Natural killer cell treated with Interleukin-12 subunit alpha and Interleukin-12 subunit beta and Interleukin-15 and Interleukin-18, amount 100 ng/mL, for 72 hours (primary cell): Measurements from ENCODE around the gene ESAM. TPM values are rescaled to one million over a fixed set of nuclear protein-coding genes. Genes with fewer than 3 reads are reported as not detected.

Source experiments
- ATAC-seq, 2 donors: fragments of 150-1000 bp; cut with Tn5 transposase in 1 of 2; sonication (Bioruptor Pico), chemical (Tn5 transposase) in 1 of 2; 2 replicates each; pipeline ENCODE4 v1.10.0; 2021
- DNase-seq: peaks from one replicate; pipeline ENCODE4 v3.0.0; 2022; ENCODE audit warnings: low spot score
- H3K27ac Mint-ChIP-seq, 2 donors: 1 replicate in 1 of 2; 2 replicates in 1 of 2; pipeline ENCODE4 v1.8.0; 2022; ENCODE audit warnings: mixed read lengths in 2 of 2, mild to moderate bottlenecking in 1 of 2, moderate library complexity in 1 of 2
- H3K27me3 Mint-ChIP-seq, 2 donors: 1 replicate in 1 of 2; 2 replicates in 1 of 2; pipeline ENCODE4 v1.8.0; 2022; ENCODE audit warnings: mixed read lengths in 2 of 2
- H3K36me3 Mint-ChIP-seq: one replicate; pipeline ENCODE4 v1.8.0; 2022; ENCODE audit warnings: mixed read lengths
- H3K4me1 Mint-ChIP-seq, 2 donors: 1 replicate in 1 of 2; 2 replicates in 1 of 2; pipeline ENCODE4 v1.8.0; 2022; ENCODE audit warnings: low read depth in 2 of 2, mixed read lengths in 2 of 2, mild to moderate bottlenecking in 1 of 2
- H3K4me3 Mint-ChIP-seq: one replicate; pipeline ENCODE4 v1.8.0; 2022; ENCODE audit warnings: mixed read lengths
- H3K9me3 Mint-ChIP-seq: 2 replicates; pipeline ENCODE4 v1.8.0; 2022; ENCODE audit warnings: mixed read lengths
- total RNA-seq, 2 donors: library from RNA; stranded (reverse); gene quantifications; one replicate each; pipeline ENCODE4 v1.2.3, GENCODE V29; 2022

The ESAM gene
- total RNA-seq, 2 donors from 2014 or later: 0.17 to 1.4 TPM

DNA sequence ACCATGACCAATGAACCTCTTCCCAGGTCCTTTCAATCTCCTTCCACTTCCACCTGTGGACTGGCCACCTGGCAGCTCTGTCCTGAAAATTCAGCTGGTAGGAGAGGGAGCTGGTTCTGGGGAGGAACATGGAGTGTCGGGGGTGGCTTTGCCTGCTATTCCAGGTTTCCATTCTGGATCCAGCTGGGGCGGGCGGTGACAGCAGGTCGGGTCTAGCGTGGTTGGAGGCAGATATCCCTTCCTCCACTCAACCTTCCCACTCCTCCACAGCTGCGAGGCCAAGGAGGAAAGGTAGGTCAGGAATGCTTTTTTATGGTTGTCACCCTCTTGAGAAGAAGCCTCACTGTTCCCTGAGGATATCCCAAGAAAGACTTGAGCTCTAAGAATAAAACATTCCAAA, 19.0 kb downstream of the ESAM start:
- H3K4me1 Mint-ChIP-seq: peaks cover 15 to 23% of the 10 kb centered on the region in 2 donors

DNA sequence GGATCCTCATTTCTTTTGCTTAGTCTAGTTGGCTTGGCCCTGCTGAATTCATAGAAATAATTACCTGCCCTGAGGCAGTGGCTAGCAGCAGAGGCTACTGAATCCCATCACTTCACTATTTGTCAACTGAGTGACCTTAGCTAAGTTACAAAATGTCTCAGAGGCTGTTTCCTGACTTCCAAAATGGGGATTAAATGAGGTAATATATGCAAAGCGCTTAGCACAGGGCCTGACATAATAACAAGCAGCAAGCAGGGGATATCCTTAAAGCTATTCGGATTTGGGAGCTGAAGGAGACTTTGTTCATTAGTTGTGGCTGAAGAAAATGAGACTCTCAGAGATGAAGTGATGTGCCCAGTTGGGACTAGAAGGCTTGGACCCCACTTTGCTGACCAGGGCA, 19.5 kb downstream of the ESAM start:
- Mint-ChIP-seq H3K36me3 (no peaks in the 10 kb centered on the region), H3K4me1 (peaks cover 15 to 23% of the 10 kb centered on the region in 2 donors), H3K9me3 (no peaks in the 10 kb centered on the region), H3K27ac (no peak overlapping the region), H3K27me3 (peaks cover 30 to 39% of the 10 kb centered on the region in 2 donors), H3K4me3 (no peak overlapping the region)
- DNase-seq (no peak), ATAC-seq (no peak)

More for the DNA sequence above, 19.0 kb downstream of the ESAM start:
- ATAC-seq: no peak
- H3K4me3 Mint-ChIP-seq: no peak overlapping the region
- DNase-seq: no peak
- no peak overlapping the region for H3K27ac Mint-ChIP-seq
- no peaks in the 10 kb centered on the region for H3K36me3 Mint-ChIP-seq
- H3K9me3 Mint-ChIP-seq: no peaks in the 10 kb centered on the region
- H3K27me3 Mint-ChIP-seq: peaks cover 28 to 39% of the 10 kb centered on the region in 2 donors

DNA sequence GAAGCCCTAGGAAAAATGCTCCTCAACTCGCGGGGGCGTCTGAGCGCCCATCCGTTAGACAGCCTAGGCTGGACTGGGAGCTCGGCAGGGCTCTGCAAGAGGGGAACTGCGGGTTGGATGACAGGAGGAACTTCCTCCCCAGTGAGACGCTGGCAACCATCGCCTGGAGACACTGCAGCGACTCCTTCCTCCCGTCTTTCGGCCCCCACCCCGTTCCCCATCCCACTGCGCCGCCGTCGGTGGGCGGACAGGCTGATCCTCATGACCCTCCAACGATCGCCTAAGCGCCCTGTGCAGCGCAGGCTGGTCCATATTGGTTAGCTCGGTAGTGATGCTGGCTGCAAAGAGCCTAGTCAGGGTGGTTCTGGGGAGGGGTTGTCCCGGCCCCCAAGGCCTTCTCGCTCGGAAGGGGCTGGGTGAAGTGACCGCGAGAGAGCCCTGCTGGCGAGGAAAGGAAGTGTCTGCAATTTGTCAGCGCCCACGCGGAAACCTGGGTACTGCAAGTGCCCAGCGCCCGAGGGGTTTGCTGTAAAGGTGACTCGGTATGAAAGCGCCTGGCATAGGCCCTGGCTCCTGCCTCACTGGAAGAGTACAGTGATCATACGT, 21.7 kb downstream of the ESAM start:
- no peaks in the 10 kb centered on the region for H3K36me3 Mint-ChIP-seq
- peak overlapping the region; percentile 83 for H3K4me3 Mint-ChIP-seq
- peaks cover 38 to 52% of the 10 kb centered on the region in 2 donors for H3K27me3 Mint-ChIP-seq
- no peaks in the 10 kb centered on the region for H3K9me3 Mint-ChIP-seq
- ATAC-seq: peak; percentile 40 to 42
- H3K4me1 Mint-ChIP-seq: peaks cover 6 to 16% of the 10 kb centered on the region in 2 donors
- peak; percentile 70 for DNase-seq
- no peak overlapping the region for H3K27ac Mint-ChIP-seq

DNA sequence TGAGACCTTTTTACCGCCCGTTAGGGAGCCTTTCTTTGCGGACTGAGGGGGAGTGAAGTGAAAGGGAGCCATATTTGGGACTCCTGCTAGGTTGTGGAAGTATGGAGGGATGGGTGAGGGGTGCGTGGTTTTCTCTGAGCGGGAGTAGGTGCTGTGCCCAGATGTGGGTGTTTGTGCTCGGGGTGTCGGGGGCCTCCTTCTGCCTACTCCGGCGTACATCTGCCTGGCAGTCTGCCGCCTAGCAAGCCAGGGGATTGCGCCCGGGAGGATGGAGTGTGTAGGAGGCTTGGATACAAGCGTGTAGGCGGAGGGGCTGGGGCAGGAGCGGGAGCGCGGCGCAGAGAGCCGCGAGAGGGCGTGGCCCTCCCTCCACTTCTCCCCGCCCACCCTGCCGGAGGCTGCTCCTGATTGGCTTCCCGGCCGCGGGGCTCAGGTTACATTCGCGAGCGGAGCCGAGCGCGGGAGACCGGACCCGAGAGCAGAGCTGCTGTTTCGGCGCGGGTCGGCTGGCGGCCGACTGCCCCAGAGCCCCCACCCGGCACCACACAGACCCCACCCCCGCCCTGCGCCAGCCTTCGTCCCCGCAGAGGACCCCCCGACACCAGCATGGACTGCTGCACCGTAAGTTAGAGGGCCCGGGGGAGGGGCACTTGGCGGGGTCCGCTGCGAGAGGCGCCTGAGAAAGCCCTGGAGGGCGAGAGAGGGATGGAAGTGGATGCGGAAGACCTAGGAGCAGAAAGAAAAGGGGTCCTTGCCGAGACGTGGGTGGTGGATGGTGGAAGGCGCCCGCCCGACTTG, 22.4 kb downstream of the ESAM start, which contains the start of gene NRGN:
TSS of gene NRGN (plus strand) at position 464 of the 798 bp plus-strand sequence. CDS start at position 607, 143 bp downstream.
- Mint-ChIP-seq H3K9me3 (no peaks in the 10 kb centered on the region), H3K36me3 (no peaks in the 10 kb centered on the region), H3K4me3 (peak within 1 kb of the TSS; percentile 83), H3K4me1 (peaks cover 6 to 16% of the 10 kb centered on the region in 2 donors), H3K27me3 (peaks cover 36 to 52% of the 10 kb centered on the region in 2 donors), H3K27ac (peak within 1 kb of the TSS in 1 of 2 donors; percentile 68)
- ATAC-seq (peak; percentile 97), DNase-seq (peak; percentile 87)

DNA sequence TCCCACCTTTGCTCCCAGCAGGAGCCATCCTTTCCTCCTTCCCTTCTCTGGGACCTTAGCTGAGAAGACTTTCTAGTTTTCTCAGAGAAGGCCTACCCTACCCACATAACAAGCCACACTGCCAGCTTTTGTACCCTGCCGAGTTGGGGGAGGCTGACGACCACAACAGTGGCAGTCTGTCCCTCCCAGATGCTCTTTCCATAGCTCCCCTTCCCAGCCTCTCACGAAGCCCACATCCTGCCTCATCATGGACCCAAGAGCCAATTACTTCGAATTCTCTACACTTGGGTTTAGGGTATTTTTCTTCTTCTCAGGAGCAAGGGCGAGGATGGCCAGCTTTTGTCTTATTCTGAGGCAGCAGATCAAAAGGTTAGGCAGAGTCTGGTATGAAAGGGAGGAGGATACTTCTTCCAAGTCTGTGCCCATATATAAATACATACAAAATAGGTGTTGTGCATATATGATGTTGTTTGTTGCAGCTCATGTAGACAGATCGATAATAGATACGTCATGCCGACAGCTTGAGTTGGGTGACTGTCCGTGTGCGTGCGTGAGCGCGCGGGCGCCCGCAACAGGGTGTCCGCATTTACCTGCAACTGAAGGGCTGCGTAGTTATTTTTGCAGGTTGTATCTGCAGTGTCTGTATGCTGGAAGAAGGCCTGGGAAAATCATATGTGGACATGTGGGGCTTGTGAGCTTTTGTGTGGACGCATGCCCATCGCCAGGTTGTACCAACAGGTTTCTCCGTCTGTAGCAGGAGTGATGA, 23.2 kb downstream of the ESAM start:
- Mint-ChIP-seq H3K9me3 (no peaks in the 10 kb centered on the region), H3K4me3 (peak overlapping the region; percentile 83), H3K27me3 (peaks cover 38 to 52% of the 10 kb centered on the region in 2 donors), H3K36me3 (no peaks in the 10 kb centered on the region), H3K27ac (peak overlapping the region in 1 of 2 donors; percentile 68), H3K4me1 (peaks cover 6 to 16% of the 10 kb centered on the region in 2 donors)
- ATAC-seq (no peak), DNase-seq (no peak)

DNA sequence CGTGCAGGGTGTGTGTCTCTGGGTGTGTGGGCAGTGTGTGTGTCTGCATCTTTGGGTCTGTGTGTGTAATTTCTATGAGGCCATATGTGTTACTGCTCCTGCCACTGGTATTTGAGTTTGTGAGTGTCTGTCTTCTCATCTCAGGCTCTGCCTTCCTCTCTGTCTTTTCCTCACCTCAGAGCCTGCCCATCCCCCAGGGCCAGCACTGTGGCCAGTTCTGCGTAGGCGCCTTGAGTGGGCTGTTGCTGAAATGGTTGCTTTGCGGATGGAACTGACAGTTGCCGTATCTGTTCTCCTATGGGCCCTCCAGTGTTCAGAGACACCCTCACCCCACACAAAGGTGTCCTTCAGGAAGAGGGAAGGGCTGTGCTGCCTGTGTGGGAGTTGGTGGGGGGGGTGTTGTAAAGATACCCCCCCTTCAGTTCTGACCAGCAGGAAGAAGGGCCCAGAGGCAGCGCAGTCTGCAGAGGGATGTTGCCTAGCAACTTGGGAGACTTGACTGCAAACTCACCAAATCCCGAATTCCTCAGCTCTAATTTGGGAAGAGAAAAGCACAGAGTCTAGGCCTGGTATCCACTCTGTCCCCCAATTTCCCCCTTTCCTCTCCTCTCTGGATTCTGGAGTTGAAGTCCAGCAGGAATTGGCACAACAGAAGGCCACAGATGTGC, 24.3 kb downstream of the ESAM start:
- Mint-ChIP-seq H3K36me3 (no peaks in the 10 kb centered on the region), H3K27ac (no peak overlapping the region), H3K4me1 (peaks cover 6 to 16% of the 10 kb centered on the region in 2 donors), H3K9me3 (no peaks in the 10 kb centered on the region), H3K27me3 (peaks cover 36 to 44% of the 10 kb centered on the region in 2 donors), H3K4me3 (no peak overlapping the region)
- ATAC-seq: no peak
- no peak for DNase-seq

GRCh38 chr11:124736736-124737135, 25.4 kb downstream of the ESAM start:
- H3K27ac Mint-ChIP-seq: no peak overlapping the region
- no peaks in the 10 kb centered on the region for H3K36me3 Mint-ChIP-seq

DNA sequence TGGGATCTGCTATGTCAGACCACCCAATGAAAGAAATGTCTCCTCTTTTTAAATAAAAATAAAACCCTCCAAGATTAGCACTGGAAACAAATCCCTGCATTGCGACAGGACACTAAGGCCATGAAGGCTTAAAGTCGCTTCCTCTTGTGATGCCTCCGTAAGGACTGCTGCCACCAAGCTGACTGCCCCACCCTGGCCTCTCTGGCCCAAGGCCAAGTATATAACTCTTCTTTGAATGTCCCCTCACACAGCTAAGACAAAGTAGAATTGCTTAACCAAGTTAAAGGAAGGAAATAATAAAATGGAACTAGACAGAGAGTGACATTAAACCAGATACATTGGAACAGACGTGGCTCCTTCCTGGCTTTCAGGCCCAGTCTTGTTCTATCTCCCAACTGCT, 29.9 kb downstream of the ESAM start:
- DNase-seq: no peak
- H3K27me3 Mint-ChIP-seq: peaks cover 12 to 16% of the 10 kb centered on the region in 2 donors
- no peaks in the 10 kb centered on the region for H3K4me1 Mint-ChIP-seq
- no peaks in the 10 kb centered on the region for H3K36me3 Mint-ChIP-seq
- H3K27ac Mint-ChIP-seq: no peak overlapping the region
- ATAC-seq: no peak
- no peak overlapping the region for H3K4me3 Mint-ChIP-seq
- no peaks in the 10 kb centered on the region for H3K9me3 Mint-ChIP-seq

More at GRCh38 chr11:124736736-124737135, 25.4 kb downstream of the ESAM start:
- Mint-ChIP-seq H3K4me3 (no peak overlapping the region), H3K27me3 (peaks cover 31 to 34% of the 10 kb centered on the region in 2 donors), H3K9me3 (no peaks in the 10 kb centered on the region), H3K4me1 (peaks cover 6 to 16% of the 10 kb centered on the region in 2 donors)
- ATAC-seq (no peak), DNase-seq (no peak)

DNA sequence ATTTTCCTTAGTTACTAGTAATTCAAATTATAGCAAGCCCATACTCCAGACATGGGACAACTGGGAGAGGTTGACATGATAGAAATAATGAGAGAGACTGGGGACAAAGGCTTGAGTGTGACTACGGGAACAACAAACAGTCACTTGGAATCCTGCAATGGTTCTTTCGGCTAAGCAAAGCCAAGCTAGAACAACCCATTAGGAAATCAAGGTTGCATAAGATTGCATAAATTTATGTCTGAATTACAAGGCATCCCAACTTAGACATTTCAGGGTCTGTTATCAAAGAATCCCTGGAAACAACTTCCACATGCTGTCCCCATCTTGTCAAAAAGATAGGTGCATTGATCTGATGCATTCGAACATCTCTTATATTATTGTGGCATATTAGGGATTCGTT, 32.5 kb downstream of the ESAM start:
- H3K9me3 Mint-ChIP-seq: no peaks in the 10 kb centered on the region
- no peak overlapping the region for H3K4me3 Mint-ChIP-seq
- peaks cover 16 to 24% of the 10 kb centered on the region in 2 donors for H3K27me3 Mint-ChIP-seq
- H3K36me3 Mint-ChIP-seq: no peaks in the 10 kb centered on the region
- DNase-seq: no peak
- ATAC-seq: no peak
- peaks cover 0 to 5% of the 10 kb centered on the region in 2 donors for H3K4me1 Mint-ChIP-seq
- no peak overlapping the region for H3K27ac Mint-ChIP-seq

DNA sequence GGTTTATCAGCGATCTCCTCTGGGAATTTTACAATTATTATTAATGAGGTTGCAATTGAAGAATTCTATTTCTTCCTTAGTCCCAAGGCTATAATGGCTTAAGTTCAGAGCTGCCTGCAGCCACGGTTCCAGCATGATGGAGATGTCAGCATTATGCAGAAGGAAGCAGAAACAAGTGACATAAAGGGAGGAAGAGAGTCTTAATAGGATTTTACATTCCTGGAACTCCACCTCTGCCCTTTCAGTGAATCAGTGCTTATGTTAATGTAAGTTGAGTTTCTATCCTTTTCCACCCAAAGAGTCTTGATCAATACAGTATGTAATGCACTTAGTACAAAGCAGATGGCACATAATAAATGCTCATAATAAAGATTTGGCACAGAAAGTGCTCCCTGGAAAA, 34.0 kb downstream of the ESAM start:
- DNase-seq: no peak
- no peak overlapping the region for H3K27ac Mint-ChIP-seq
- peaks cover 28 to 29% of the 10 kb centered on the region in 2 donors for H3K27me3 Mint-ChIP-seq
- no peaks in the 10 kb centered on the region for H3K36me3 Mint-ChIP-seq
- H3K4me3 Mint-ChIP-seq: no peak overlapping the region
- peaks cover 0 to 5% of the 10 kb centered on the region in 2 donors for H3K4me1 Mint-ChIP-seq
- ATAC-seq: no peak
- no peaks in the 10 kb centered on the region for H3K9me3 Mint-ChIP-seq

DNA sequence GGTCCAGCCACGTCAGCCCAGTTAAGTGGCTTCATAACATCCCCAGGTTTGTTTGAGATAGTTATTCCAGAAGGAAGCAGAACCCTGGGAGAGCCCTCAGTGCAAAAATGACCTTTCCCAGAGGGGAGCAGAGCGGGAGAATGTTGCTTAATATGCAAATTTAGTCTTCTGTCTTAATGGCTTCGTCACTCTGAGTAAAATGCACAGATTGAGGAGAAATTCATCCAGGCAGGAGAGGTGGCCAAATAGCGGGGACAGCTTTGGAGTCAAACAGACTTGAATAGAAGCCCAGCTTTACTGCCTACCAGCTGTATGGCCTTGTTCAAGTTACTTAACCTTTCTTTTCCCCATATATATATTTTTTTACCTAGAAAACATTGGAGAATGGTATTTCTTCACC, 34.6 kb downstream of the ESAM start:
- Mint-ChIP-seq H3K9me3 (no peaks in the 10 kb centered on the region), H3K4me3 (no peak overlapping the region), H3K4me1 (peaks cover 0 to 5% of the 10 kb centered on the region in 2 donors), H3K27ac (no peak overlapping the region), H3K36me3 (no peaks in the 10 kb centered on the region), H3K27me3 (peaks cover 34 to 35% of the 10 kb centered on the region in 2 donors)
- ATAC-seq (no peak), DNase-seq (no peak)

DNA sequence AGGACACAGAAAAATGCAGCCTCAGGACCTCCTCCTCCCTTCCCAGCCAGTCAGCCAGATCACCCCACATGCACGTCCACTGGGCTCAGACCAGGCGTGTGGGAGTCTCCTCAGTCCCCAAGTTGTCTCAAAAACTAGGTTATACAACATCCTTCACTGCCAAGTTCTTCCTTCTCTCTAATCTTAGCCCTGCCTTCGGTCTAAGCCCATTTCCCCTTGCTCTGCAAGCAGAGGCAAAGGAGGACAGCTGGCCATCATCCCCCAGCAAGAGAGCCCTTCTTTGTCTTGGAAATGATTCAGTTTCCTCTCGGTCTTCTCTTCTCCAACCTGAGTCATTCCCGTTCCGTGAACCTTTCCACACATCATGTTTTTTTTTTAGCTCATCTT, 36.4 kb downstream of the ESAM start:
- Mint-ChIP-seq H3K27me3 (peaks cover 46 to 53% of the 10 kb centered on the region in 2 donors), H3K27ac (no peak overlapping the region), H3K36me3 (no peaks in the 10 kb centered on the region), H3K4me3 (no peak overlapping the region), H3K4me1 (peaks cover 0 to 5% of the 10 kb centered on the region in 2 donors), H3K9me3 (no peaks in the 10 kb centered on the region)
- ATAC-seq (no peak), DNase-seq (no peak)

DNA sequence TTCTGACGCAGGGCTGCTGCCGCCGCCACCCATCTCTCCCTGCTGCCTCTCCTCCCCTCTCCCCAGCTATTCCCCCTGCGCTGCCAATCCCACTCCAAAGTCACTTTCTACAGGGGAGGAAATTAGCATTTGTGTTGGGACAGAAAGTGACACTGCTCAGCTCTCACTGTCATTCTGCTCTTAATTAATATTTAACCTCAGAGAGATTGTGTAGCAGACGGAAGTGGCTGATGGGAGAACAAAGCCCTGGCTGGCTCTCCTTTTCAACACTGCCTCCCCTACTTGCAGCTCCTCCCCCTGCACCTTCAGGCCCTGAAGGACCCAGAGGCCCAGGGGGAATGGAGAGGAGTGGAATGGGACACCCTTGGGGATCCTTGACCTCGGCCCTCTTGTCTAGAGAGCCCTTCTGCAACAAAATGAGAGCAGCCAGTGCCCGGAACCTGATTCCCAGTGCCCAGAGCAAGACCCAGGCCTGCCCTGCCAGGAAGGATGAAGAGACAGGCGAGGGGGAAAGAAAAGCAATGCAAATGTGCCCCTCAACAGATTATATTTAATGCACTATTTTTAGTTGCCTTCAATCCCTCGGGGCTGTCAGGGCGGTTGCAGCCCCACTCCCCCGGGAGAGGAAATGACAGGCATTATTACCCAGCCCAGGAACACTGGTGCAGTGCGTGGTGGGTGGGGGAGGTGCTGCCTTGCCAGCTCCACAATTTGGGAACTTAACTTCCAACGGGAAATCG, 36.9 kb downstream of the ESAM start:
- Mint-ChIP-seq H3K4me1 (peaks cover 0 to 5% of the 10 kb centered on the region in 2 donors), H3K27ac (no peak overlapping the region)

More for the DNA sequence above, 36.9 kb downstream of the ESAM start:
- ATAC-seq (no peak), DNase-seq (no peak)
- Mint-ChIP-seq H3K9me3 (no peaks in the 10 kb centered on the region), H3K27me3 (peaks cover 48 to 55% of the 10 kb centered on the region in 2 donors), H3K36me3 (no peaks in the 10 kb centered on the region), H3K4me3 (no peak overlapping the region)
